Mammary epithelial cell (primary cell): ENCODE results near the gene CCDC107.

ENCODE experiments used
- EZH2 ChIP-seq: IDR thresholded peaks from 2 replicates; pipeline ENCODE4 v1.6.1; 2012; ENCODE audit warnings: low read length, inconsistent platforms, borderline replicate concordance
- TF ChIP-seq, protein P1 (sequence below), 2 donors: IDR thresholded peaks in 1 of 2; conservative IDR thresholded peaks in 1 of 2; 2 replicates each; pipeline ENCODE4 v1.5.1; 2011 to 2012; ENCODE audit warnings: inconsistent platforms in 2 of 2, low read length in 2 of 2, mild to moderate bottlenecking in 2 of 2, control low read depth in 1 of 2, low read depth in 1 of 2; ENCODE audit not compliant: insufficient read depth in 1 of 2; ENCODE audit errors: extremely low read depth in 1 of 2

DNA sequence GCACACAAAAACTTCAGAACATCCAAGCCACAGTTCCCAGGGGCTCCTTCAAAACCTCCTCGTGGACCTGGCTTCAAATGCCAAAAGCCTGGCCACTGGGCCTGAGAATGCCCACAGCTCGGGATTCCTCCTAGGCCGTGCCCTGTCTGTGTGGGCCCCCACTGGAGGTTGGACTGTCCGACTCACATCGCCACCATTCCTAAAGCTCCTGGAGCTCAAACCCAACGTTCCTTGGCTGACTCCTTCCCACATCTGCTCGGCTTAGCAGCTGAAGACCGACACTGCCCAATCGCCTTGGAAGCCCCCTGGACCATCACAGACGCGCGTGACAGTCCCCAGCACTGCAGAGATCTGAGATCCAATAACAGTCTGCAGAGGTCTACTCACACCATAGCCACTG is 15.0 kb upstream of the CCDC107 start:
- TF ChIP-seq EZH2 = no peak
- TF ChIP-seq, protein P1, sequence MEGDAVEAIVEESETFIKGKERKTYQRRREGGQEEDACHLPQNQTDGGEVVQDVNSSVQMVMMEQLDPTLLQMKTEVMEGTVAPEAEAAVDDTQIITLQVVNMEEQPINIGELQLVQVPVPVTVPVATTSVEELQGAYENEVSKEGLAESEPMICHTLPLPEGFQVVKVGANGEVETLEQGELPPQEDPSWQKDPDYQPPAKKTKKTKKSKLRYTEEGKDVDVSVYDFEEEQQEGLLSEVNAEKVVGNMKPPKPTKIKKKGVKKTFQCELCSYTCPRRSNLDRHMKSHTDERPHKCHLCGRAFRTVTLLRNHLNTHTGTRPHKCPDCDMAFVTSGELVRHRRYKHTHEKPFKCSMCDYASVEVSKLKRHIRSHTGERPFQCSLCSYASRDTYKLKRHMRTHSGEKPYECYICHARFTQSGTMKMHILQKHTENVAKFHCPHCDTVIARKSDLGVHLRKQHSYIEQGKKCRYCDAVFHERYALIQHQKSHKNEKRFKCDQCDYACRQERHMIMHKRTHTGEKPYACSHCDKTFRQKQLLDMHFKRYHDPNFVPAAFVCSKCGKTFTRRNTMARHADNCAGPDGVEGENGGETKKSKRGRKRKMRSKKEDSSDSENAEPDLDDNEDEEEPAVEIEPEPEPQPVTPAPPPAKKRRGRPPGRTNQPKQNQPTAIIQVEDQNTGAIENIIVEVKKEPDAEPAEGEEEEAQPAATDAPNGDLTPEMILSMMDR (conservative IDR thresholded peaks at IDR 0.05 in 1 of 2, IDR thresholded peaks at IDR 0.05 in 1 of 2; ENCODE audit: extremely low read depth in 1 of 2, insufficient read depth in 1 of 2, low read depth in 1 of 2, low read length in 2 of 2) = no peak
